ENCODE measurements around the gene VTI1A. TPM values are rescaled to one million over a fixed set of nuclear protein-coding genes. Genes with fewer than 3 reads are reported as not detected.

Gene VTI1A
- total and polyA plus RNA-seq, 2 of the 8 experiments (the other 6 are each of a cell fraction or from before 2014, with no cell fraction given), result 6.0 to 20.0 TPM

DNA sequence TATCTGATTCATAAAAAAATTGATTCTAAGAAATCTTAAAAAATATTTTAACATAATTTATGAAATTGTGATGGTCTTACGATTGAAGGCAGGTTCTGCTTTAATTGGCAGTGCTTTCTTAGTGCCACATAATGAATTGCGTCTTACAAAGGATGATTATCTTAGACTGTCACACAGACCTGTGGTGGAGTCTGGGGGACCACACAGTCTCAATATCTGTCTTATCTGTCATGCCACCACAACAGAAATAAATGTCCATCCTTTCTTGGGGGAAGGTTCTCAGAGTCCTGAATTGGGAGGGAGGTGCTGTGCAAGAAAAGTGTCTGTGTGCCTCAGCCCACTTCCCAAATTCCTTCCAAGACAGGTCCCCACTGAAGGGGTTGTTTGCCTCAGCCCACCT lies 34.3 kb upstream of the VTI1A start (continued):
- TF ChIP-seq, protein P1, sequence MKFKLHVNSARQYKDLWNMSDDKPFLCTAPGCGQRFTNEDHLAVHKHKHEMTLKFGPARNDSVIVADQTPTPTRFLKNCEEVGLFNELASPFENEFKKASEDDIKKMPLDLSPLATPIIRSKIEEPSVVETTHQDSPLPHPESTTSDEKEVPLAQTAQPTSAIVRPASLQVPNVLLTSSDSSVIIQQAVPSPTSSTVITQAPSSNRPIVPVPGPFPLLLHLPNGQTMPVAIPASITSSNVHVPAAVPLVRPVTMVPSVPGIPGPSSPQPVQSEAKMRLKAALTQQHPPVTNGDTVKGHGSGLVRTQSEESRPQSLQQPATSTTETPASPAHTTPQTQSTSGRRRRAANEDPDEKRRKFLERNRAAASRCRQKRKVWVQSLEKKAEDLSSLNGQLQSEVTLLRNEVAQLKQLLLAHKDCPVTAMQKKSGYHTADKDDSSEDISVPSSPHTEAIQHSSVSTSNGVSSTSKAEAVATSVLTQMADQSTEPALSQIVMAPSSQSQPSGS (IDR thresholded peaks at IDR 0.05; ENCODE audit: low read length), result no peak
